ENCODE data around the gene RSPH6A. TPM values are rescaled to one million over a fixed set of nuclear protein-coding genes. Genes with fewer than 3 reads are reported as not detected.

RSPH6A gene
- total and polyA plus RNA-seq, 10 of the 15 experiments (the other 5 are each of a cell fraction or from before 2014, with no cell fraction given): 0.03 to 0.41 (median 0.22) TPM; not detected in 4

GRCh38 chr19:45847663-45848062, 32.6 kb upstream of the RSPH6A start (continued):
- TF ChIP-seq CHD4 (IDR thresholded peaks at IDR 0.05) (no peak), CHD1 (IDR thresholded peaks at IDR 0.05; ENCODE audit: low read depth, low read length) (no peak), CREM (IDR thresholded peaks at IDR 0.05; ENCODE audit: low read depth) (no peak)

GRCh38 chr19:45842198-45842597, 27.1 kb upstream of the RSPH6A start:
- TF ChIP-seq IRF3 (IDR thresholded peaks at IDR 0.05) (no peak), STAT1 (conservative IDR thresholded peaks at IDR 0.05) (no peak), ATF7 (IDR thresholded peaks at IDR 0.05; ENCODE audit: low read depth) (no peak), ATF3 (IDR thresholded peaks at IDR 0.05; ENCODE audit: borderline replicate concordance, extremely low read depth, low read depth, low read length) (no peak), PAX5 (IDR thresholded peaks at IDR 0.05; ENCODE audit: borderline replicate concordance, low read depth, low read length) (no peak), SMAD1 (IDR thresholded peaks at IDR 0.05; ENCODE audit: low read depth, partially characterized antibody) (no peak), PKNOX1 (IDR thresholded peaks at IDR 0.05) (no peak), MXI1 (IDR thresholded peaks at IDR 0.05; ENCODE audit: low read depth, low read length) (no peak), USF2 (IDR thresholded peaks at IDR 0.05; ENCODE audit: borderline replicate concordance, low read depth, low read length) (no peak), CBFB (IDR thresholded peaks at IDR 0.05; ENCODE audit: low read depth) (no peak), HDGF (IDR thresholded peaks at IDR 0.05) (no peak), KDM1A (IDR thresholded peaks at IDR 0.05; ENCODE audit: borderline replicate concordance) (no peak), SIX5 (IDR thresholded peaks at IDR 0.05; ENCODE audit: low read depth, low read length, severe bottlenecking) (no peak), CHD1 (IDR thresholded peaks at IDR 0.05; ENCODE audit: low read depth, low read length) (no peak), TCF7 (IDR thresholded peaks at IDR 0.05; ENCODE audit: borderline replicate concordance) (no peak), ZNF384 (IDR thresholded peaks at IDR 0.05; ENCODE audit: borderline replicate concordance, low read depth, low read length) (no peak)
- WGBS (ENCODE audit: insufficient coverage, insufficient replicate concordance, low lambda C conversion rate, missing lambda C conversion rate): 99% methylated on average over 14 of the region's 14 CpGs
- Histone ChIP-seq H3K9me3 (replicated peaks; ENCODE audit: control insufficient read depth, insufficient read depth, low read length) (no peaks in the 10 kb centered on the region; the same call in 2 of the 3 replicates), H3K9ac (ENCODE audit: control insufficient read depth, insufficient read depth, low read length) (no peak overlapping the region), H3K79me2 (ENCODE audit: control insufficient read depth, insufficient read depth, low read length) (no peaks in the 10 kb centered on the region), H3K27ac (ENCODE audit: control insufficient read depth, insufficient read depth) (no peak overlapping the region), H3K36me3 (ENCODE audit: control insufficient read depth in 2 of 2, insufficient read depth in 2 of 2, low read length in 1 of 2) (peaks cover 22 to 31% of the 10 kb centered on the region in 2 experiments), H2AFZ (ENCODE audit: control insufficient read depth, low read depth, low read length) (no peak overlapping the region), H3K27me3 (replicated peaks in 1 of 2; ENCODE audit: control insufficient read depth in 2 of 2, insufficient read depth in 2 of 2, low read length in 1 of 2) (no peaks in the 10 kb centered on the region), H4K20me1 (ENCODE audit: control insufficient read depth, insufficient read depth) (no peaks in the 10 kb centered on the region), H3K4me2 (ENCODE audit: control insufficient read depth, insufficient read depth) (no peak overlapping the region), H3K4me1 (ENCODE audit: control insufficient read depth, insufficient read depth, low read length) (no peaks in the 10 kb centered on the region), H3K4me3 (no peak overlapping the region)
- CTCF ChIA-PET: no interaction called here
- RAD21 ChIA-PET (ENCODE audit: unreplicated experiment): no interaction called here
- intact Hi-C loops (cut with micrococcal nuclease; ENCODE audit: unreplicated experiment) (no loop called here), in situ Hi-C loops (cut with MboI) (no loop called here)
- ATAC-seq: no peak
- POLR2A ChIA-PET: no interaction called here
- no peak for FAIRE-seq
- SMC1A ChIA-PET (ENCODE audit: uncharacterized antibody, unreplicated experiment): no interaction called here
- BruUV-seq (replicated peaks): no TSS peak
- no peak for DNase-seq (ENCODE audit: low read depth, low spot score)
